Activated T-cell treated with anti-CD3 and anti-CD28 coated beads, Interleukin-2, amount 50 U/mL, for 4 hours (primary cell): ENCODE results near the gene UTP14A. TPM values are rescaled to one million over a fixed set of nuclear protein-coding genes. Genes with fewer than 3 reads are reported as not detected.

Experiments
- ATAC-seq, 2 donors: fragments of 200-7000 bp; cut with Tn5 transposase; one replicate each; pipeline ENCODE4 v1.10.0; 2021
- DNase-seq: peaks from one replicate; pipeline ENCODE4 v3.0.0-alpha.2; 2020
- H3K27me3 Mint-ChIP-seq: one replicate; pipeline ENCODE4 v1.8.0; 2021; ENCODE audit warnings: low read depth, mixed read lengths
- H3K36me3 Mint-ChIP-seq: one replicate; pipeline ENCODE4 v1.8.0; 2022; ENCODE audit warnings: mixed read lengths; ENCODE audit not compliant: insufficient read depth
- H3K4me1 Mint-ChIP-seq: one replicate; pipeline ENCODE4 v1.8.0; 2021; ENCODE audit warnings: low read depth, mixed read lengths
- H3K4me3 Mint-ChIP-seq: one replicate; pipeline ENCODE4 v1.8.0; 2021; ENCODE audit warnings: mild to moderate bottlenecking, moderate library complexity, mixed read lengths
- H3K9me3 Mint-ChIP-seq: one replicate; pipeline ENCODE4 v1.8.0; 2021; ENCODE audit warnings: mixed read lengths
- total RNA-seq, 3 donors: library from RNA; stranded (reverse); gene quantifications; one replicate each; pipeline ENCODE4 v1.2.1, GENCODE V29; 2021

UTP14A gene
- total RNA-seq, 3 donors from 2014 or later = 73.1 to 83.3 (median 79.2) TPM

DNA sequence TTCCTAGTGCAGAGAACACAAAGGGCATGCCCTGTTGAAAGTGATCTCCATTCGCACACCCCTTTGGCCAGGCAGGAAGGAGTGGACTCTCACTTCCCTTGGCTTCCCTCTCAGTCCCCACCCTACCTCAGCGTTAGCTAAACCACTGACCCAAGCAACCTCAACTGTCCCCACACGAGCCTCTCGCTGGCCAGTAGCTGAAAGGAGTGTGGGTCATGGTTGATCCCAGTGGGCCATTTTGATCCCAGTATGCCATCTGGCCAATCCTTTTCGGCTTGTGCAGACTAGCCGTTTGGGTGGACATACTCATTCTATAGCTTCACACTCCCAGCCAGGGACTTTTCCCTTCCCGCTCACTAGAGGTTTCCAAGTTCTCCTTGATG is 52.1 kb downstream of the UTP14A start:
- no peaks in the 10 kb centered on the region for H3K9me3 Mint-ChIP-seq
- DNase-seq (no peak), ATAC-seq (no peak)
- no peaks in the 10 kb centered on the region for H3K27me3 Mint-ChIP-seq
- H3K36me3 Mint-ChIP-seq = no peaks in the 10 kb centered on the region
- peaks cover 21% of the 10 kb centered on the region for H3K4me1 Mint-ChIP-seq
- H3K4me3 Mint-ChIP-seq = peak overlapping the region; percentile 67

DNA sequence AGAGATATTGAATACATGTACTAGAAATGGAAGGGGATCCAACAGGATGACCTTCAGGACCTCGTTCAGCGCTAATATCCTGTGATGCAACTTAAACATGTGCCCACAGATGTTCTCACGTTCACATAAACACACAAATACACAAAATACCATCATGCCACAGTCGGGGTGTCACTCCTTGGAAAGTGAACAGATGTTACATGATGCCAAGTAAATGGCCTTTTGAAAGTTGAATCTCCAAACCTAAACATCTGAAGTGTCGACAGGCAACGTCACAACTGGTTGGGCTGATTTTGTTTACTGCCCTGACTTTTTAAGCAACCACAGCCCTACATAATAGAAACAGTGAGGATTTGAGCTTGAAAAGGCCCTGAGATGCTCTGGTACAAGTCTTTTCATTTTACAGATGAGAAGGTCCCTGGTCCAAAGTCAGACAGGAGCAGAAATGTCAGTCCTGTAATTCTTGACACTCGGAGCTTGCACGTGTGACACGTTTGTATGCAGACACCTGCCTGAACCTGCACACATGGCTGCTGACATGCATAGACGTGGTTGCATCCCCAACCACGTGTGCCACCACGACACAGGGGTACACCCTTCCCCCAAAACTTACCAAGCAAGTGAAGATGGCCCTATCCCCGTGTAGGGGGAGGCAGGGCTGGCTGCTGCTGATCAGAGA is 53.0 kb downstream of the UTP14A start:
- ATAC-seq (no peak), DNase-seq (no peak)
- Mint-ChIP-seq H3K9me3 (no peaks in the 10 kb centered on the region), H3K36me3 (no peaks in the 10 kb centered on the region), H3K4me1 (peaks cover 21% of the 10 kb centered on the region), H3K4me3 (no peak overlapping the region), H3K27me3 (no peaks in the 10 kb centered on the region)

DNA sequence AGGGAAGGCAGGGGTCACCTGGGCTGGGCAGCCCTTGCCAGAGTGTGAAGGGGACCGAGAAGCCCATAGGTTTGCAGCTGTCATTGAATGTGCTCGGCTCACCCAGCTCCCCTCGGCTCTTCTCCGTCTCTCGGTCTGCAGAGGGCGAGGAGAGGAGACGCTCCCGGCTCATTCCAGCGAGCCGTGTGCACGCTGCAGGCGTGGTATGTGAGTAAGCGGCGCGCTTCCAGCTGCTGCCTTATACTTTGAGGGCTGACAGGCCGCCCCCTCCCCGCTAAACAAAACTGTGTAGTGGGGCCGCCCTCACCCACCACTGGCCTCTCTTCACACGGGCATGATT is 53.5 kb downstream of the UTP14A start:
- no peak for ATAC-seq
- H3K4me1 Mint-ChIP-seq = peaks cover 21% of the 10 kb centered on the region
- H3K9me3 Mint-ChIP-seq = no peaks in the 10 kb centered on the region
- H3K27me3 Mint-ChIP-seq = no peaks in the 10 kb centered on the region
- no peaks in the 10 kb centered on the region for H3K36me3 Mint-ChIP-seq
- no peak for DNase-seq
- H3K4me3 Mint-ChIP-seq = no peak overlapping the region

DNA sequence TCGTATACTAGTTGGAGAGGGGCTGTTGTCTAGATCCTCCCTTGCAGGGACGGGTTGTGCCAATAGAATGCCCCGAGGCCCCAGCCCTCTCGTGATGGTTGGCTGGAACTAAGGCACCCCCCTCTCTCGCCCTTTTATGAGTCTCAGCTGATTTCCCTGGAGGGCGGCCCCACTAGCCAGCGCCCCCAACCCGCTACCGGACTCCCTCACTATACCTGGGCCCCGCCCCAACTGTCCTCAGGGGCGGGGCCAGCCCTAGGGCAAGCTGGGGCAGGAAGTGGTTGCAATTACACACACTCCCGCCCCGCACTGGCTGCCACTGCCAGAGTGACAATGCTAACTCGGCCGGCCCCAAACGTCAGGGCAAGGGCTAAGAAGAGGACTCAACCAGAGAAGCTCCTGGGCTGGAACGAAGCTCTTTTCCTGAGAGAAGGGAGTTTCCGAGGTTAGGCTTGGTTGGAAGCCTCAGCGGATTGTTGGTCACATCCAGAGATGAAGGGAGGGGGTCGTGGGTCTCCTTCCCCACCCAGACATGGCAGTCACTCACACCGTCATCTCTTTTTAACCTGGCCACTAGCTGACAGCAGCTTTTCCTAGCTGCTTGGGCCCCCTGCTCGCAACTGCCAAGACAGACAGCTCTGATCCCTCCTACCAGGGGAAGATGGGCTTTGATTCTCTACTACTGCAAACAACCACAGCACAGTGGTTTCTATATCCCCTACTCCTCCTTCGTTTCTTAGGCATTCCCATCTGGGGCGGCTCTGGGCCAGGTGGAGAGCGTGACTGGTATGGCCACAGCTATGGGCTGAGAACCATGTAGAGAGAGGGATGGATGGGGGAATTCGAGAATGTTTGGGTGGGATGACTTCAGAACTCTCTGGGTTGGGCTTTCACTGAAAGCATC is 55.5 kb downstream of the UTP14A start:
- DNase-seq (peak; percentile 47), ATAC-seq (peak; percentile 88 to 91)
- Mint-ChIP-seq H3K9me3 (no peaks in the 10 kb centered on the region), H3K27me3 (no peaks in the 10 kb centered on the region), H3K4me3 (peak overlapping the region; percentile 63), H3K36me3 (no peaks in the 10 kb centered on the region), H3K4me1 (peaks cover 18% of the 10 kb centered on the region)

DNA sequence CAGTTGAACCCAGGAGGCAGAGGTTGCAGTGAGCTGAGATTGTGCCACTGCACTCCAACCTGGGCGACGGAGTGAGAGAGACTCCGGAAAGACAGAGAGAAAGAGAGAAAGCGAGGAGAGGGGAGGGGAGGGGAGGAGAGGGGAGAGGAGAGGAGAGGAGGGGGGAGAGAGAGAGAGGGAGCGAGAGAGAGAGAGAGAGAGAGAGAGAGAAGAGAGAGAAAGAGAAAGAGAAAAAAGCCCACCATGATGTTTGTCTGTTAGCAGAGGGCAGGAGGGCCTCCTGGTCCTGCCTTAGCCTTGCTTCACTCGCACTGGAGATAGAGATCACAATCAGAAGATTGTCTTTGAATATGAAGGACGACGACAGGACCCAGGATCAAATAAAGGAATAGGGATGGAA is 57.8 kb downstream of the UTP14A start:
- Mint-ChIP-seq H3K36me3 (no peaks in the 10 kb centered on the region), H3K4me3 (no peak overlapping the region), H3K4me1 (peaks cover 11% of the 10 kb centered on the region), H3K9me3 (no peaks in the 10 kb centered on the region), H3K27me3 (no peaks in the 10 kb centered on the region)
- DNase-seq (no peak), ATAC-seq (no peak)

DNA sequence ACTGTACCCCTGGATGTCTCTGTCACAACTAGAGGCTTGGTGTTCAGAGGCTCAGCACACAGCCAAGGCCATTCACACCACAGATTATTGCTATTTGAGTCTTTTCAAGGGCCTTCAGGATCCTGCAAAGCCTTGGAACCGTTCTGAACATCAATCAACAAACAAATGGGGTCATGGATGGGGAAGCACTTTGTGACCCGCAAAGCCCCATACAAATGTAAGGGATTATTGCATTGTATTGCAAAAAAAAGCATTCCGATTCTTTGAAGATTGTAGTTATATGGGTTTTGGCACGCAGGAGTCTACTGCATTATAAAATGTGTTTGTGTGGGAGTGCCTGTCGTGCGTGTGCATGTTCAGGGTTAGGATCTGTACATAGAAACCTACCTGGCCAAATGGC is 59.2 kb downstream of the UTP14A start:
- H3K9me3 Mint-ChIP-seq = no peaks in the 10 kb centered on the region
- no peak for DNase-seq
- no peaks in the 10 kb centered on the region for H3K36me3 Mint-ChIP-seq
- peaks cover 10% of the 10 kb centered on the region for H3K4me1 Mint-ChIP-seq
- ATAC-seq = no peak
- no peak overlapping the region for H3K4me3 Mint-ChIP-seq
- no peaks in the 10 kb centered on the region for H3K27me3 Mint-ChIP-seq

DNA sequence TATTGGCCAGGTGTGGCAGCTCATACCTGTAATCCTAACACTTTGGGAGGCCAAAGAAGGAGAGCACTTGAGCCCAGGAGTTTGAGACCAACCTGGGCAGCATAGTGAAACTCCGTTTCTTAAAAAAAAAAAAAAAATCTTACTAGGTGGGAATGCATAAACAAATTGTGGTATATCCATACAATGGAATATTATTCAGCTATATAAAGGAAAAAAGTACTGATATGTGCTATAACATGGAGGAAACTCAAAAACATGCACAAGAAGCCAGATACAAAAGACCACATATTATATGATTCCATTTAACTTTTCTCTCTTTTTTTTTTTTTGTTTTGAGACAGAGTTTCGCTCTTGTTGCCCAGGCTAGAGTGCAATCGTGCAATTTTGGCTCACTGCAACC is 63.0 kb downstream of the UTP14A start:
- no peak overlapping the region for H3K4me3 Mint-ChIP-seq
- no peaks in the 10 kb centered on the region for H3K36me3 Mint-ChIP-seq
- ATAC-seq = no peak
- no peaks in the 10 kb centered on the region for H3K4me1 Mint-ChIP-seq
- H3K27me3 Mint-ChIP-seq = no peaks in the 10 kb centered on the region
- no peak for DNase-seq
- no peaks in the 10 kb centered on the region for H3K9me3 Mint-ChIP-seq

DNA sequence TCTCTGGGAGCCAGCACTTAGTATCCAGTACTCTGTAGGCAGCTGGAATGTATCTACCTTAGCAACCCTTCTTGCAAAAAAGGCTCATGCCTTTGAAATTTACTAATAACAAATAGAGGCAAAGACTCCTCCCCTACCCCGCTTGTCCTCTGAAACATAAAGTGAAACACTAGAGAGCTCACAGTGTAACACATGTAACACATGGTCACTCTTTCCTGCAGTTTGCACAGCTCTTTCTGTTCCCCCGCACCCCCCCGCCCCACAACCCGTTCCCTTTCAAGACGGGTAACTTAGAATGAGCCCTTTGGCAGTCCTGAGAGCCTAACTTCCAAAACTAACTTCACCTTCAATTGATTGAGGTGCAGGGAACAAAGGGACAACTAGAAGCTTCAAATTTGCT is 70.5 kb downstream of the UTP14A start:
- Mint-ChIP-seq H3K4me3 (no peak overlapping the region), H3K4me1 (no peaks in the 10 kb centered on the region), H3K9me3 (no peaks in the 10 kb centered on the region), H3K27me3 (no peaks in the 10 kb centered on the region), H3K36me3 (no peaks in the 10 kb centered on the region)
- DNase-seq (no peak), ATAC-seq (no peak)

Other genes with a start within 250 kb of the UTP14A start
- gene XPNPEP2, start 167.2 kb upstream of the UTP14A start, total RNA-seq = under 1 TPM; 0.05 to 0.13 (median 0.08) TPM
- gene SASH3, start 126.2 kb upstream of the UTP14A start, total RNA-seq = 100 to 1,000 TPM in 2 of 3 donors, 10 to 100 TPM in 1; 92.5 to 114 (median 108) TPM
- 10 to 100 TPM; 12.3 to 14.2 (median 12.7) TPM for gene ZDHHC9, start 62.3 kb upstream of the UTP14A start, total RNA-seq
- 1 to 10 TPM; 7.9 to 9.0 (median 8.8) TPM for gene BCORL1, start 76.5 kb downstream of the UTP14A start, total RNA-seq
- gene ELF4, start 204.3 kb downstream of the UTP14A start, total RNA-seq = 10 to 100 TPM; 22.7 to 26.5 (median 23.0) TPM